Measurements from ENCODE around the gene SNX30. TPM values are rescaled to one million over a fixed set of nuclear protein-coding genes. Genes with fewer than 3 reads are reported as not detected.

SNX30 gene
- total RNA-seq, 2 experiments from 2014 or later, result 13.5 to 19.8 TPM

DNA sequence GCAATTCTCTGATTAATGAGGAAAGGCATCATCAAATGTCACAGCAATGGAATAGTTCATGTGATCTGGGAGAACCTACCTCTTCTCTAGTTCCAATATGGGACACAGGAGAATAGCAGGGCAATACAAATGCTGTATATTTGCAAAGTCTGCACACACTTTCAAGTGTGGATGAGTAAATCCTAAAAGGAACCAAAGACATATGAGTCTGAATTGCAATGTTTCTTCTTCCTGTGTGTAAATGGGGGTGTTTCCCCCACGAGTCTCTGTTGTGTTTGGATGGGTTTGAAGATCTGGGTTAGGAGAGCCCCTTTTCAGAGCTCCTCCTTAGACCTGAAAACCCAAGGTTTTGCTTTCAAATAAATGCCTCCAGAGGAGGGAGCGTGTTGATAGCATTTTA lies 113.2 kb downstream of the SNX30 start:
- H3K4me2 ChIP-seq (ENCODE audit: low read length), result no peak overlapping the region
- H3K9me2 ChIP-seq (ENCODE audit: insufficient read depth, low read length), result no peaks in the 10 kb centered on the region
- H3K79me2 ChIP-seq (ENCODE audit: insufficient read depth, low read depth, low read length), result no peaks in the 10 kb centered on the region
- H3K9me3 ChIP-seq (ENCODE audit: low read length), result no peaks in the 10 kb centered on the region
- H3K4me3 ChIP-seq (ENCODE audit: low read depth, low read length, poor library complexity, severe bottlenecking), result no peak overlapping the region
- DNase-seq (ENCODE audit: low spot score), result no peak
- H3K4me1 ChIP-seq (ENCODE audit: insufficient read depth, low read length, poor library complexity, severe bottlenecking), result peaks cover 21% of the 10 kb centered on the region
- no TSS peak for BruUV-seq (replicated peaks)
- intact Hi-C loops (cut with micrococcal nuclease; ENCODE audit: unreplicated experiment), result no loop called here
- ChIA-PET CTCF (ENCODE audit: unreplicated experiment) (no interaction called here), POLR2A (no interaction called here)
- 0 out of 2 replicates have a peak, but pooled peaks cover 7% of the 10 kb centered on the region for H4K20me1 ChIP-seq (ENCODE audit: insufficient read depth, low read length)
- no peaks in the 10 kb centered on the region for H3K36me3 ChIP-seq (ENCODE audit: insufficient read depth, low read length)
- H3K27ac ChIP-seq (ENCODE audit: low read depth, low read length, poor library complexity, severe bottlenecking), result no peak overlapping the region
- H2AFZ ChIP-seq (ENCODE audit: low read length), result no peak overlapping the region
- TF ChIP-seq, protein P1, sequence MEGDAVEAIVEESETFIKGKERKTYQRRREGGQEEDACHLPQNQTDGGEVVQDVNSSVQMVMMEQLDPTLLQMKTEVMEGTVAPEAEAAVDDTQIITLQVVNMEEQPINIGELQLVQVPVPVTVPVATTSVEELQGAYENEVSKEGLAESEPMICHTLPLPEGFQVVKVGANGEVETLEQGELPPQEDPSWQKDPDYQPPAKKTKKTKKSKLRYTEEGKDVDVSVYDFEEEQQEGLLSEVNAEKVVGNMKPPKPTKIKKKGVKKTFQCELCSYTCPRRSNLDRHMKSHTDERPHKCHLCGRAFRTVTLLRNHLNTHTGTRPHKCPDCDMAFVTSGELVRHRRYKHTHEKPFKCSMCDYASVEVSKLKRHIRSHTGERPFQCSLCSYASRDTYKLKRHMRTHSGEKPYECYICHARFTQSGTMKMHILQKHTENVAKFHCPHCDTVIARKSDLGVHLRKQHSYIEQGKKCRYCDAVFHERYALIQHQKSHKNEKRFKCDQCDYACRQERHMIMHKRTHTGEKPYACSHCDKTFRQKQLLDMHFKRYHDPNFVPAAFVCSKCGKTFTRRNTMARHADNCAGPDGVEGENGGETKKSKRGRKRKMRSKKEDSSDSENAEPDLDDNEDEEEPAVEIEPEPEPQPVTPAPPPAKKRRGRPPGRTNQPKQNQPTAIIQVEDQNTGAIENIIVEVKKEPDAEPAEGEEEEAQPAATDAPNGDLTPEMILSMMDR (conservative IDR thresholded peaks at IDR 0.05; ENCODE audit: low read length), result no peak
- no peak for TF ChIP-seq EZH2phosphoT487 (IDR thresholded peaks at IDR 0.05; ENCODE audit: borderline replicate concordance, low read depth, low read length)

DNA sequence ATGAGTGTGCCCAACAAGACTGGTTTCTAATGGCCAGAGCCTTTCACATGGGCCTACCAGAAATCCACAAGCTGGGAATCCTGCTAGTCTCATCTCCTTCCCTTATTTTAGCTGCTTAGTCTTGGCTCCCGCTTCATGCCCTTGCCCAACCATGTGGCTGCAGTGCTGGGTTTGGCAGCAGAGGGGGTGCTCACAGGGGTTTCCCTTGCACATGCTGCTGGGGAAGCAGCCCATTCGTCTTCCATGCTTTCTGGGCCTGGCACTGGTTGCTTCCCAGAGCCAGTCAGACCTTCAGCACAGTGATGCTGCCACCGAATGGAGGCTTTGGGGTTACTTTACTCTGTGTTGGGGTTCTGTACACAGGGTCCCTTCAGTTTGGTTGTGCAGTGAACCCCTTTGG lies 113.8 kb downstream of the SNX30 start:
- TF ChIP-seq, protein P1 (conservative IDR thresholded peaks at IDR 0.05; ENCODE audit: low read length), result no peak
- Histone ChIP-seq H3K9me2 (ENCODE audit: insufficient read depth, low read length) (no peaks in the 10 kb centered on the region), H3K79me2 (ENCODE audit: insufficient read depth, low read depth, low read length) (no peaks in the 10 kb centered on the region), H3K4me2 (ENCODE audit: low read length) (no peak overlapping the region), H4K20me1 (ENCODE audit: insufficient read depth, low read length) (0 out of 2 replicates have a peak, but pooled peaks cover 7% of the 10 kb centered on the region), H3K4me3 (ENCODE audit: low read depth, low read length, poor library complexity, severe bottlenecking) (no peak overlapping the region), H3K27ac (ENCODE audit: low read depth, low read length, poor library complexity, severe bottlenecking) (no peak overlapping the region), H3K4me1 (ENCODE audit: insufficient read depth, low read length, poor library complexity, severe bottlenecking) (peaks cover 15% of the 10 kb centered on the region), H2AFZ (ENCODE audit: low read length) (no peak overlapping the region), H3K36me3 (ENCODE audit: insufficient read depth, low read length) (no peaks in the 10 kb centered on the region), H3K9me3 (ENCODE audit: low read length) (no peaks in the 10 kb centered on the region)
- CTCF ChIA-PET (ENCODE audit: unreplicated experiment), result no interaction called here
- DNase-seq (ENCODE audit: low spot score), result no peak
- intact Hi-C loops (cut with micrococcal nuclease; ENCODE audit: unreplicated experiment), result no loop called here
- no TSS peak for BruUV-seq (replicated peaks)
- POLR2A ChIA-PET, result no interaction called here

DNA sequence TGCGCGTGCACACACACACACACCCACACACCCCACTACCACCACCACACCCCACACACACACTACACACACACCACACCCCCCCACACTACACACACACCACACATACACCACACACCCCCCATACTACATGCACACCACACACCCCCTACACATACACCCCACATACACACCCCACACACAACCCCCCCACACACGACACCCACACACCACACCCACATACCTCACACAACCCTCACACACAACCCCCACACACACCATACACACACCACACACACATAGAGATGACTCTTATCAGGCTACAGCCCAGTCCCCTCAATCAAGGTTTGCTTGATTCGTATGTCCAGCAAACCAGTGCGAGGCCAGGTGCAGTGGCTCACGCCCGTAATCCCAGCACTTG lies 114.4 kb downstream of the SNX30 start:
- BruUV-seq (replicated peaks), result no TSS peak
- H3K4me2 ChIP-seq (ENCODE audit: low read length), result no peak overlapping the region
- no peaks in the 10 kb centered on the region for H3K9me3 ChIP-seq (ENCODE audit: low read length)
- H4K20me1 ChIP-seq (ENCODE audit: insufficient read depth, low read length), result 0 out of 2 replicates have a peak, but pooled peaks cover 7% of the 10 kb centered on the region
- no peak overlapping the region for H3K4me3 ChIP-seq (ENCODE audit: low read depth, low read length, poor library complexity, severe bottlenecking)
- H2AFZ ChIP-seq (ENCODE audit: low read length), result no peak overlapping the region
- CTCF ChIA-PET (ENCODE audit: unreplicated experiment), result no interaction called here
- H3K4me1 ChIP-seq (ENCODE audit: insufficient read depth, low read length, poor library complexity, severe bottlenecking), result peaks cover 13% of the 10 kb centered on the region
- H3K36me3 ChIP-seq (ENCODE audit: insufficient read depth, low read length), result no peaks in the 10 kb centered on the region
- TF ChIP-seq, protein P1 (conservative IDR thresholded peaks at IDR 0.05; ENCODE audit: low read length), result no peak
- TF ChIP-seq EZH2phosphoT487 (IDR thresholded peaks at IDR 0.05; ENCODE audit: borderline replicate concordance, low read depth, low read length), result no peak
- H3K27ac ChIP-seq (ENCODE audit: low read depth, low read length, poor library complexity, severe bottlenecking), result no peak overlapping the region
- POLR2A ChIA-PET, result no interaction called here
- no peak for DNase-seq (ENCODE audit: low spot score)
- intact Hi-C loops (cut with micrococcal nuclease; ENCODE audit: unreplicated experiment), result no loop called here
- no peaks in the 10 kb centered on the region for H3K79me2 ChIP-seq (ENCODE audit: insufficient read depth, low read depth, low read length)
- no peaks in the 10 kb centered on the region for H3K9me2 ChIP-seq (ENCODE audit: insufficient read depth, low read length)
